ENCODE results near the gene ADAMTSL4.
"Not testable (repeated sequence)": the region's sequence is repeated elsewhere in the genome, so short reads cannot be mapped to it uniquely, and the experiment has no call there.

ADAMTSL4 gene

GRCh38 chr1:150596095-150596892 lies 47.1 kb downstream of the ADAMTSL4 start:
- no peak for DNase-seq

DNA sequence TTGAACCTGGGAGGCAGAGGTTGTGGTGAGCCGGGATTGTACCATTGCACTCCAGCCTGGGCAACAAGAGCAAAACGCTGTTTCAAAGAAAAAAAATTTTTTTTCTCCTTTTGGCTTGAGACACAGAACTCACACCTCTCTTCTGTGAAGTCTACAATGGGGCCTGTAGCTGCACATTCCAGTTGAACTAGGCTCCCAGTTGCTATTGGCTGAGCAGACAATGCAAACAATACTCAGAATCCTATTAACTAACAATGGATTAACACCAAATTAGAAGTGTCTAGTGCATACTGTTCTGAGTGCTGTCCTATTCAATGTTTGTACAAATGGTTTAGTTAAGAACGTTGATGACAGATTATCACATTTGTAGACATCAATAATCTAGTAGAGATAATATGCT lies 47.8 kb downstream of the ADAMTSL4 start:
- no peak for DNase-seq

GRCh38 chr1:150598346-150598745 lies 49.1 kb downstream of the ADAMTSL4 start:
- not testable (repeated sequence) for DNase-seq

GRCh38 chr1:150601540-150601939 lies 52.3 kb downstream of the ADAMTSL4 start:
- no peak for DNase-seq

GRCh38 chr1:150602372-150602771 lies 53.2 kb downstream of the ADAMTSL4 start:
- DNase-seq = not testable (repeated sequence)

DNA sequence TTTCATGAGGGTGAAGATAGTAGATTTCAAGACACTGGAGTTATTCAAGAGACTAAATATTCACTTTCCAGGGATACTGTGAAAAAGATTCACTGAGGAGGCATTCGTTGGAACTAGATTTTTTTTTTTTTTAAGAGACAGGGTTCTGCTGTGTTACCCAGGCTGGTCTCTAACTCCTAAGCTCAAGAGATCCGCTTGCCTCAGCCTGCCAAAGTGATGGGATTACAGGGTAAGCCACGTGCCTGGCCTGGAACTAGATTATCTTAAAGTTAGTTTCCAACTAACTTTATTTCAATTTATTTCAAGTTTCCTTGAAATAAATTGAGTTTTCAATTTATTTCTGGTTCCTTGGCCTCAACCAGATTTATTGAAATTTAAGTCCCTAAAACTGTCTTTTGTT lies 54.5 kb downstream of the ADAMTSL4 start:
- DNase-seq = no peak

- DNase-seq = no peak
Observed at GRCh38 chr1:150604226-150604588, 55.0 kb downstream of the ADAMTSL4 start.

DNA sequence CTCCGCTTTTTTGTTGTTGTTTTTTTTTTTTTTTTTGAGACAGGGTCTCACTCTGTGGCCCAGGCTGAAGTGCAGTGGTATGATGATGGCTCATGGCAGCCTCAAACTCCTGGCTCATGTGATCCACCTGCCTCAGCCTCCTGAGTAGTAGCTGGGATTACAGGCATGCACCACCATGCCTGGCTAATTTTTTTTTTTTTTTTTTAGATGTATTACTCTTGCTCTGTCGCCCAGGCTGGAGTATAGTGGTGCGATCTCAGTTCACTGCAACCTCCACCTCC lies 56.2 kb downstream of the ADAMTSL4 start:
- DNase-seq = not testable (repeated sequence)

DNA sequence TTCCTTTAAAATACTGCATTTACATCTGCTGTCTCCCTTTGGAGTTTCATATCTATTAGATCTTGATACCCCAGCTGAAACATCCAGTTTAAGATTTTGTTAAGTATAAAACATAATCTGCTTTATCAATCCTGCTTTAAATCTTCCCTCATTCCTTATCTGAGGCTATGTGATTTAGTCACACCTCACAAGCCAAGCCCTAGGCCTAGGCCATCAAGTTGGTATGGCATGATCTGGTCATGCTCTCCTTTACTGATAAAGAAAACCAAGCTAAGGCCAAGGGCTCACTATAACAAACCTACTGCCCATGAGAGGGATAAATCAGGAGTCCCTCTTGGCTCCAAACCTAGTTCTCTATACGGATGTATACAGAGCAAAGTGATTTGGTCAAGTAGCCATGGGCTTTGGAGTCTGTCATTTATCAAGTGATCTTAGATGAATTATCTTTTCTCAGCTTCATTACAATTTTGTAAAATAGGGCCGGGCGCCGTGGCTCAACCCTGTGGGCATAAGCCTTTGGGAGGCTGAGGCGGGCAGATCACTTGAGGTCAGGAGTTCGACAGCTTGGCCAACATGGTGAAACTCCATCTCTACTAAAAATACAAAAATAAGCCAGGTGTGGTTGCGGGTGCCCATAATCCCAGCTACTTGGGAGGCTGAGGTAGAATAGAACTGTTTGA lies 57.4 kb downstream of the ADAMTSL4 start:
- no peak for DNase-seq

DNA sequence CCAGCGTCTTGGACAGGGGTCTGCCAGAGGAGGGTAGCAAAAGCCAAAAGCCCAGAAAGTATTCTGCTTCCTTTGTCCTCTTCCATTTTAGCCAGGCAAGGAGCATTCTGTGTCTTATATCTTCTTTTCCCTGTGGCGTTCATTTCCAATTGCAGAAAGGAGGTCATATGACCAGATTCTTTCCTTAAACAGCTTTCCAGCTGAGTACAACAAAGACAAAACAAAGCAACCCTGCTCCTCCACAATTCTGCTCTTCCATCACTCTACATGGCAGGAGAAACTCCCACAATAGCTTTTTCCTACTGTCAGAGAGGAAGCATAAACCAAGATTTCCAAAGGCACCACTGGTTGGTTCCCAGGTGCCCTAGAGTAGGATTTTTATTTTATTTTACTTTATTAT lies 60.5 kb downstream of the ADAMTSL4 start:
- no peak for DNase-seq
